ENCODE results near the gene COL28A1. TPM values are rescaled to one million over a fixed set of nuclear protein-coding genes. Genes with fewer than 3 reads are reported as not detected.

Gene COL28A1
- total RNA-seq, 1 donor from 2014 or later, result 3.3 TPM

DNA sequence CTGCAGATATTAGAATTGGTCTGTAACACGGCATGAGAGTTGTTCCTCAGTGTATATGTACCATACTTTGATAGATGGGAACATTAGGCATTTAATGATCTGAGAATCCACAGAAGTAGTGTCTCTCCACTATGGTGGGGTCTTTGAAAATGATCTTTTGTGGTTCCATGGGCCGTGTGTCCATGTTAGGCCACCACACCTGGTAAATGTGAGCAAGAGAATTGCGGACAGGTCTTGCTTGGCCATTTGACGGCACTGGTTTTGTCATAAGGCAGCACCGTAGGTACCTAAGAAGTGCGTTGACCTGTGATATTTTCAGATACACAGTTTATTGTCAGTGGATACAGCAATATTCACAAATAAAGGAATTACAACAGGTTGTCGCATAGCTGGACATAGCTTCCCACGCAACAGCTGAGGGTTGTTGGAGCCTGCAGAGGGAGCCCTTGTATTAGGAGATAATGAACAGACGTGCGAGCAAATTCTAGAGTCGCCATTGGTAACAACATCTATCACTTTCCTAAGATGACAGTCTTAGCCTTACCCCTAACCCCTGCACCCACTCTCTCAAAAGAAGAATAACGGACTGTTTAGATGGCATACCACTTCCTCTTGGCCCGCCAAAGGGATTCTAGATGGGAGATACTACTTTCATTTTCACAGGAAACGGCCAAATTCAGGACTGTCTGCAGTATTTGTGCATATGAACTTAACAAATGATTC is 111.4 kb downstream of the COL28A1 start:
- Mint-ChIP-seq H3K36me3 (no peaks in the 10 kb centered on the region), H3K4me3 (peak overlapping the region; percentile 69), H3K27ac (no peak overlapping the region), H3K9me3 (no peaks in the 10 kb centered on the region), H3K4me1 (ENCODE audit: unreplicated experiment) (peaks cover 17% of the 10 kb centered on the region), H3K27me3 (no peaks in the 10 kb centered on the region)
- TF ChIP-seq CTCF (conservative IDR thresholded peaks at IDR 0.05), result peak; percentile 83
- no peak for DNase-seq (ENCODE audit: extremely low spot score, unreplicated experiment)

DNA sequence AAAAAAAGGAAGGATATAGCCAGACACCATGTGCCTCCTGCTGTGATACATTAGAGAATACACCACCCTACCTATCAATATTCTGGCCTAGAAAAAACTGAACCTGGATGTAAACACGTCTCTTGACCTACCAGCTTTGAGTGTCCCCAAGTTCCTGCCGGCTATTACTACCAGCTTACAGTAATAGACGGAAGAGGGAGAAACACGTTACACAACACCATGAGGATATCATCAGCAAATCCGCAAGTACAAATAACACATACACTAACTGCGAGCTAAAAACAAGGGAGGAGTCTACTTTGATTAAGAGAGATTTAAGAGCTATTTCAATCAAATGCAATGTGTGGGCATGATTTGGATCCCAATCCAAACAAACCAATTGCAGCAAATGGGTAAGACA is 113.0 kb downstream of the COL28A1 start:
- Mint-ChIP-seq H3K36me3 (no peaks in the 10 kb centered on the region), H3K4me1 (ENCODE audit: unreplicated experiment) (peaks cover 5% of the 10 kb centered on the region), H3K9me3 (no peaks in the 10 kb centered on the region), H3K27ac (no peak overlapping the region), H3K4me3 (no peak overlapping the region), H3K27me3 (no peaks in the 10 kb centered on the region)
- TF ChIP-seq CTCF (conservative IDR thresholded peaks at IDR 0.05), result no peak
- DNase-seq (ENCODE audit: extremely low spot score, unreplicated experiment), result no peak

DNA sequence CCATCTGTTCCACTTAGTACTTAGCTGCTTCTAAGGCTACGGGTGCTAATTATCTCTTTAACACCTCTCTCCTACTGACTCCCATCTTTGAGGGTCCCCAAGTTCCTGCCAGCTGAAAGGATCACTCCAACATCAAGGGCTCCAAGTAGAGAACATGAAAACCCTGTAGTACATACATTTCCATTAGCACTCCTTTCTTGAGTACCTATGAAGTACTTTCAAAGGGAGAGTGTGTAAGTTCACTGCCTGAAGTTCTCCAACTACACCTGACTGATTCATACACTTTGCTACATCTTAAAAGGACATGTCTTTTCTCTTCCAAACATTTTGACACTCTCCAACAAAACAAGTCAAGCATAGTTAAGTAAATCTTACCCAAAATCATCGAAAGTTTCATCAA is 113.8 kb downstream of the COL28A1 start:
- Mint-ChIP-seq H3K36me3 (no peaks in the 10 kb centered on the region), H3K9me3 (no peaks in the 10 kb centered on the region), H3K27ac (no peak overlapping the region), H3K27me3 (no peaks in the 10 kb centered on the region), H3K4me3 (no peak overlapping the region), H3K4me1 (ENCODE audit: unreplicated experiment) (peaks cover 2% of the 10 kb centered on the region)
- TF ChIP-seq CTCF (conservative IDR thresholded peaks at IDR 0.05), result no peak
- no peak for DNase-seq (ENCODE audit: extremely low spot score, unreplicated experiment)

DNA sequence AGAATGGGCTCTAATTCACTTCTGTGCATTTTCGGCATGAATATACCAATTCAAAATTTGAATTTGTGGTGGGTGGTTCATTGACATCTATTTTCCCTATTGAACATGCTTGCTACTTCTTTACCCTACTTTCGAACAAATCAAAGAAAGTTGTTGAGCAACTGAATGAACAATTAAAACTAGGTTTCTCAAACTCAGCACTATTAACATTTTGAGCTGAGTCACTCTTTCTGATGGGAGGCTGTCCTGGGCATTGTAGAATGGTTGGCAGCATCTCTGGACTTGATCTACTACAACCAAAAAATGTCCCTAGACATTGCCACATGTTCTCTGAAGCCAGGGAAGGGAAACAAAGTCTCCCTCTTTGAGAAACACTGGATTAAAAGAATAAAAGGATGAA is 116.7 kb downstream of the COL28A1 start:
- Mint-ChIP-seq H3K36me3 (no peaks in the 10 kb centered on the region), H3K4me3 (no peak overlapping the region), H3K27me3 (no peaks in the 10 kb centered on the region), H3K27ac (no peak overlapping the region), H3K9me3 (no peaks in the 10 kb centered on the region), H3K4me1 (ENCODE audit: unreplicated experiment) (peaks cover 6% of the 10 kb centered on the region)
- no peak for TF ChIP-seq CTCF (conservative IDR thresholded peaks at IDR 0.05)
- DNase-seq (ENCODE audit: extremely low spot score, unreplicated experiment), result no peak

DNA sequence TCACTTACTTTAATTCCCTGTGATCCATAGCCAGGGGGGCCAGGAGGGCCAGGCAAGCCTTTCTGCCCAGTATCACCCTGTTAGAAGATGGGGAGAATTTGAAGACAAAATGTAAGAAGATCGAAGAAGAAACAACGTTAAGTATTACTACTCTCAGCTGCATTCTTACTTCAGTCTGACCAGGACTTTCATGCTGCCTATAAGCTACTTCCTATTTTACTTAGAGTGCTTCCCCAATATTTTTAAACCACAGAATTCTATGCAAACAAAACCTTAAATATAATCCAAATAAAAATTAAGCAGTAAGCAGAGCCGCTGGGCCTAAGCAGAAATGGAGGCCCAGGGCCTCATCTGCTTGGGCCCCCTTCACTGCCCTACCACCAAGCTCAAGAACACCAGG is 117.8 kb downstream of the COL28A1 start:
- TF ChIP-seq CTCF (conservative IDR thresholded peaks at IDR 0.05), result no peak
- H3K27ac Mint-ChIP-seq, result no peak overlapping the region
- no peaks in the 10 kb centered on the region for H3K36me3 Mint-ChIP-seq
- no peak for DNase-seq (ENCODE audit: extremely low spot score, unreplicated experiment)
- H3K9me3 Mint-ChIP-seq, result no peaks in the 10 kb centered on the region
- H3K27me3 Mint-ChIP-seq, result no peaks in the 10 kb centered on the region
- H3K4me1 Mint-ChIP-seq (ENCODE audit: unreplicated experiment), result peaks cover 6% of the 10 kb centered on the region
- no peak overlapping the region for H3K4me3 Mint-ChIP-seq

Measured in type B pancreatic cell (in vitro differentiated cells).